Measurements from ENCODE around the gene CTDNEP1.

The CTDNEP1 gene

GRCh38 chr17:7251661-7252175, at the start of gene CTDNEP1:
TSS of gene CTDNEP1 (minus strand) at chr17:7251734. CDS start at chr17:7251296, 438 bp downstream.
- DNase-seq (ENCODE audit: low read depth) = peak; percentile 98

- DNase-seq (ENCODE audit: low read depth) = peak; percentile 26
Measured at GRCh38 chr17:7296189-7296861, 44.8 kb upstream of the CTDNEP1 start.

- DNase-seq (ENCODE audit: low read depth) = no peak
Measured at GRCh38 chr17:7295230-7296180, 44.0 kb upstream of the CTDNEP1 start.

GRCh38 chr17:7294614-7295153, 43.1 kb upstream of the CTDNEP1 start, which contains the start of gene YBX2:
TSS of gene YBX2 (minus strand) at chr17:7294639. CDS start at chr17:7294500, 139 bp downstream.
- peak; percentile 45 for DNase-seq (ENCODE audit: low read depth)

- DNase-seq (ENCODE audit: low read depth) = no peak
Measured at GRCh38 chr17:7293816-7294613, 42.5 kb upstream of the CTDNEP1 start.

- no peak for DNase-seq (ENCODE audit: low read depth)
Measured at GRCh38 chr17:7293159-7293558, 41.6 kb upstream of the CTDNEP1 start.

- no peak for DNase-seq (ENCODE audit: low read depth)
Measured at GRCh38 chr17:7292729-7293128, 41.2 kb upstream of the CTDNEP1 start.

- no peak for DNase-seq (ENCODE audit: low read depth)
Measured at GRCh38 chr17:7292194-7292593, 40.7 kb upstream of the CTDNEP1 start.

GRCh38 chr17:7290685-7291084, 39.2 kb upstream of the CTDNEP1 start:
- DNase-seq (ENCODE audit: low read depth) = no peak

GRCh38 chr17:7290166-7290565, 38.6 kb upstream of the CTDNEP1 start:
- no peak for DNase-seq (ENCODE audit: low read depth)

GRCh38 chr17:7289256-7290032, 37.9 kb upstream of the CTDNEP1 start:
- no peak for DNase-seq (ENCODE audit: low read depth)

GRCh38 chr17:7285679-7286078, 34.1 kb upstream of the CTDNEP1 start:
- DNase-seq (ENCODE audit: low read depth) = no peak

- no peak for DNase-seq (ENCODE audit: low read depth)
Measured at GRCh38 chr17:7284911-7285310, 33.4 kb upstream of the CTDNEP1 start.

- DNase-seq (ENCODE audit: low read depth) = no peak
Measured at GRCh38 chr17:7283471-7284216, 32.1 kb upstream of the CTDNEP1 start.

GRCh38 chr17:7282752-7283321, 31.3 kb upstream of the CTDNEP1 start:
- DNase-seq (ENCODE audit: low read depth) = no peak

GRCh38 chr17:7281953-7282751, 30.6 kb upstream of the CTDNEP1 start:
- DNase-seq (ENCODE audit: low read depth) = no peak

- DNase-seq (ENCODE audit: low read depth) = peak; percentile 56
Measured at GRCh38 chr17:7281074-7281952, 29.8 kb upstream of the CTDNEP1 start, which contains the start of gene SLC2A4. TSS of gene SLC2A4 (plus strand) at chr17:7281718. CDS start at chr17:7281935, 217 bp downstream.

Data from stimulated activated CD8-positive, alpha-beta memory T cell treated with anti-CD3 and anti-CD28 coated beads, Interleukin-15, amount 100 ng/mL, for 1 hour (primary cell).